Right renal cortex interstitium (tissue), 3 donors: Measurements from ENCODE around the gene DRD3. TPM values are rescaled to one million over a fixed set of nuclear protein-coding genes. Genes with fewer than 3 reads are reported as not detected.

ENCODE experiments used
- DNase-seq, 3 donors: peaks; one replicate each; pipeline ENCODE4 v3.0.0-alpha.2; 2013; ENCODE audit warnings: low read depth in 3 of 3, low spot score in 2 of 3
- polyA plus RNA-seq, 3 donors: library from polyadenylated mRNA; unstranded; fragments of 120-200 nt; gene quantifications; one replicate each; pipeline ENCODE4 v1.2.1, GENCODE V29; 2013; ENCODE audit not compliant: insufficient read length in 3 of 3

Gene DRD3
- polyA plus RNA-seq, result not detected

DNA sequence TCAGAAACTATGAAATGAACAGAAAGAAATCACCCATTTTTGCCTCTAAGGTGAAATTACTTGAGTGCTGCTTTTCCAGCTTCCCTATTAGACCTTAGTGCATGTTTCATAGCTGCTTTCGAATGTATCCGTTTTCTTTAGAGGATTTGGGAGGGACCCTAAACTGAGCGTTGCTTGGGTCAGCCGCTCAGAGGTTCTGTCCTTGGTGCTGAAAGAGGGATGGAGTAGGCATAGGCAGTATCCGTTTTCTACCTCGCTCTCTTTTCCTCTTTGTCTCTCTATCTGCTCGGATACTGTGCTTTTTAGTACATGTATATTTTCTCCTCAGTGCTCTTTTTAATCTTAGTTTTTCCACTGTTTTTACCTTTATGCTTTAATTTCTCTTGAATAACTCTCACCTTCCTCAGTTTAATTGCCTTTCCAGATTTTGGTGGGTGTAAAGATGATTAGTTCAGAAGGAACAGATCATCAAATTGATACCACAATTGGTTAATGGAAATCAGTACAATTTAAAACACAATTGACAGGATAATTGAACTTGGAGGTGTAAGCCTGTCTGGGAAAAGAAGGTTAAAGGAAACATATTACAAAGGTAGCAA is at the start of gene DRD3:
Gene DRD3, minus strand, starts transcription at position 283 of the 599 bp plus-strand sequence. CDS start 7,060 bp downstream, outside the sequence.
- DNase-seq, result peak; percentile 41 to 77 (median 66)

DNA sequence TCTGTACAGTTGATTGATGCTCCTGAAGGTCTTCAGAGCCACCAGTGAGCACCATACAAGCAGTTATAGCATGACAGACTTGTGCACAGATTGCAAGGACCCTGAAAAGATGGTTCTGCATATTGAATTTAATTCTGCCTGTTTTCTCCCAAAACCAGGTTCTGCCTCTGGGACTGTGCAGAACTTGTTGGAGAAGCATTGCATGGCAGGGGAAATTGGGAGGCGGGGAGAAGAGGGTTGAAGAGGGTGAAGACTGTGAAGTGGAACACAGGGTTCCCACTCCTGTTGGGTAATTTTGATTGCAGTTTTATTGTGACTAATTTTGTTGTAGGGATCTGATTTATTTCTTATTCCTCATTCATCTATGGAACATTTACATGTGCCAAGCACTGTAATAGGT is 48.2 kb upstream of the DRD3 start:
- DNase-seq, result no peak

DNA sequence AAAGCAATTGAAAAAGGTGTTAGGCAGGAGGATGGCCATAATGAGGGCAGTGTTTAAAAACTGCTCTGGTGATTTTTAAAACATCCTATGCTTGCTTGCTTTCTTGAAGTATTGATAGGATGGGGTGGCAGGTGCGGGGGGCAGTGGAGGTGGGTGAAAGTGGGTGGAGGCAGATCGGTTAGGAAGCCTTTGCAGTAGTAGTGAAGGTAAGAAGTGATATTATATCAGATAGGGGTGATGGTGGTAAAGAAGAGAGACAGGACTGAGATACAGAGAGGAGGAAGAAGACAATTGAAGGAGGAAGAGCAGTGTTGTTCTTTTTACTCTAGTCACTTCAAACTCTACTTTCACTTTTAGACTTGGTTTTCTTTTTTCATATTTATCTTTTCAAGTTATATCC is 47.5 kb upstream of the DRD3 start:
- no peak for DNase-seq

DNA sequence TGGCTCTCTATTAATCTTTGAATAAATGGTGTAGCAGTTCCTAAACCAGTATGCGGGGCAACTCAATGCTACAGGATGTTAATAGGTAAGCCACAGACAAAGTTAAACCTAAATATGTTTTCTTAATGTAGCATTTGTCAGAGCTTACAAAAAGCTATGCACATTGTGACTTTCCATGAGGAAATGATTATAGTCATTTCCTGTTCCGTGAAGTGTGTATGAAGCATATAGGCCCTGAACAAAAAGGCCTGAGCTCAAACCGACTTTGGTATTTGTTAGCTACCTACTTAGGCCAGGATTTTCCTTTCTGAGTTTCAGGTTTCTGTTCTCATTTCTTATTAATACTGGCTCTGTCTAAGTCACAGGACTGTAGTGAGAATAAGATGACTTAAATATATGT is 44.3 kb upstream of the DRD3 start:
- no peak for DNase-seq

DNA sequence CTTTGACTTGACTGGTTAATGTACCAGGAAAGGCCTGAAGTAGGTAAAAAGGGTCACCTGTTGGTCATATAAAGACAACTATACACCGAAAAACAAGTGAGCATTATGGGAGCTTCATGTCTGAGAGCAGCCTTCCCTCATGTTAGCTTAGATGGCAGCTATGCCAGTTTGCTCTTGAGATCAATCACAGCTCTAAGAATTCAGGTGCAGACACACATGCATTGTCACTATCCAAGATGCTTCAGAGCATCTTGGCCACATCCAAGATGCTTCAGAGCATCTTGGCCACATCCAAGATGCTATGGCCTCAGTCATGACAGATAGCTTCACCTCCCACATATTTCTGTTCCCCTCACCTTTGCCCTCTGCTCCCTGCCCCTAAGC is 43.0 kb upstream of the DRD3 start:
- no peak for DNase-seq

DNA sequence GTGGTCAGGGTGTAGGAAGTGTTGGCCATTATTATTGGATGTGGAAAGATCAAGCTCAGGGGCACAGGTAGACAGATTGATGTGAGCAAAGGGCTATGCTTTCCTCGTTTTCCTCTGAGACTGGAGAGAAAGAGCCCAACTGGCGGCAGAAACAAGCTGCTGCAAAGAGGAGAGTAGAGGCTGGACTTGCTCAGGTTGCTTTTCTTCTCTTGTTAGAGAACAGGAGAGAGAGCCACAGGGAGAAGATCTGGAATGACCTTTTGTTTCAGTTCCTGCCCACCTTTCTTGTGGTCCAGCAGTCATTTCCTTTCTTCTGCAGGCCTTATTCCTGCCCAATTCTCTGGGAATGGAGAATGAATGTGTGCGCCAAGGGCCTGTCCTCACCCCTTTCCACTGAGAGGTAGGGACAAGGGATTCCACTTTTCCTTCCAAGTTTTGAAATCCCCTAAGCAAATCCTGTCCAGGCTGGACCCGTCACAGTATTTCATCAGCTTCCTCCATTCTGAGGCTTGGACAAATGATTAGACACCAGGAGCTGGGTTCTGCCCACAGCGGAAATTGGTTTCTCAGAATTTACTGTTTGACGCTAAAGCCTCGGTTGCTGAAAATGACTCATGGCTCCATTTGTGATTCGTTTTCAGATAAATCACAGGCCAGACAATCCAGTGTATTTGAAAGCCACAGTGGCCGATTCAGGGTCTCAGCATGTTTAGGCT is 42.5 kb upstream of the DRD3 start:
- no peak for DNase-seq

DNA sequence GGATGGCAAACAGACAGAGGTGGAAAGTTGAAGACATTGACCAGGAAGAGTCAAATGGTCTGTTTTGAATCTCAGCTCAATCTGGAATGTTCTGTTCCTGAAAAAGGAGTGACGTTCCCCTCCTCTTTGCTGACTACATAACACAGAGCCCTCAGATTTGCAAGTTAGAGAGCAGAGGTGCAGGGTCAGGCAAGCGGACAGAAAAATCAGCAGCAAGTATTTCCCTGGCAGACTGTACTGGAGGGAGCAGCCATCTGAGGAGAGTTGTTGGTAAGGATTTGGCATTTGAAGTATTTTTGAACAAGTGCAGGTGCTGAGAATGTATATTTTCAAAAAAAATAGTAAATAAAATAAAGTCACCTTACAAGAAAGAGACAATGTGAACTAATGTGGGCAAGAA is 40.9 kb upstream of the DRD3 start:
- DNase-seq, result no peak

DNA sequence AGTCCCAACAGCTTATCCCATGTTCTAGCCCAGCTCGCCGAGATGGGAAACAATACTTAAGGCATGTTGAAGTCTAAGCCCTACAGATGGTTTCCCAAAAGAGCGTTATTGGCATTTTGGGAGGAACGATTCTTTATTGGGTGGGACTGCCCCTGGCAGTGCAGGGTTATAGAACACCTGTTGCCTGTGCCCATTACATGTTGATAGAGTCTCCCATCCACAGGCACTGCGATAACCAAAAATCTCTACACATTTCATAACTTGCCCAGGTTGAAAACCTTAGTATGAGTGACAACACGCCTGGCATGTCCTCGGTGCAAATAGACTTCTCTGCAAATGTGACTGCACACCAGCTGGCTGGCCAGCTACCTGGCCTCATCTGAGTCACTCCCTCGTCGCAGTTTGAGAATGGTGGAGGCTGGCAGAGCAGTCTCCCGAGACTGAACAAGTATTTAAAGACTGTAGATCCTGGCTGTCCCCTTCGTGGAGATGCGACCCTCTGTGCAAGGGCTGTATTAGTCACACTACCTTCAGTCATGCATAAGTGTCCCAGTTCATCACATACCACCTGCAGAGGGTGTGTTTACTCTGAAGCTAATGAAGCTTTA is 39.8 kb upstream of the DRD3 start:
- no peak for DNase-seq

DNA sequence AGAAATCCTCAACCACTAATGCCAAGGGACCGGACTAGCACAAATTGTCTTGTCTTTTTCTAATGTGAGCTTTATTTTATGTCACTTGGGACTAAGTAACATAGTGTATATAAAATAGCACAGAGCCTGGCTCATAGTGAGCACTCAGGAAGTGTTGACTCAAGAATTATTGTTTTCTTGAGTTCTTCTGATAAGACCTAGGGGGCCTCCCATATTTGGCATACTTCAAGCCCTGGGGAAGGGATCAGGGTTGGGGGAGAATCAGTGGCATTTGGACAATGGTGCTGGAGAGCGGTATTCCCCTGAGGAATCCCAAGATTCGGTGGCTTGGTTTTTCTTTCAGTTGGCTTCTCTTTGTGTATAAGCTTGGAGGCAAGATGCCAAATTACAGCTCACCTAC is 39.2 kb upstream of the DRD3 start:
- no peak for DNase-seq

DNA sequence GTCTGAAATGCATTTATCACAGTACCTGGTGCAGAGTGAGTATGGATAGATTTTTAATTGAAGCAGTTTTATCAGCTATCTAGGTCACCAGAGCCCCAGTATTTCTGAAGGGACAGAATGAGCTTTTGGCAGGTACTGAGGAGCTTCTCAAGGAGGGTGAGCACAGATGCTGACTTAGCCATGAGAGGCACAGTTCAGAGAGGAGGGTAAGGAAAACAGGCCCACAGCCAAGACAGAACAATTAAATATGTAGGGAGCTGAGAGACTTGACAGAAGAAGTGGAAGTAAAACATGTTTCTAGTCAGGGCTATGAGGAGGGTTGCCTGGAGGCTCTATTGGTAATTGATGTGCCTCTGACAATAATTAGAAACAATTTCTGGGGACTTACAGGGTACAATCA is 38.4 kb upstream of the DRD3 start:
- no peak for DNase-seq

DNA sequence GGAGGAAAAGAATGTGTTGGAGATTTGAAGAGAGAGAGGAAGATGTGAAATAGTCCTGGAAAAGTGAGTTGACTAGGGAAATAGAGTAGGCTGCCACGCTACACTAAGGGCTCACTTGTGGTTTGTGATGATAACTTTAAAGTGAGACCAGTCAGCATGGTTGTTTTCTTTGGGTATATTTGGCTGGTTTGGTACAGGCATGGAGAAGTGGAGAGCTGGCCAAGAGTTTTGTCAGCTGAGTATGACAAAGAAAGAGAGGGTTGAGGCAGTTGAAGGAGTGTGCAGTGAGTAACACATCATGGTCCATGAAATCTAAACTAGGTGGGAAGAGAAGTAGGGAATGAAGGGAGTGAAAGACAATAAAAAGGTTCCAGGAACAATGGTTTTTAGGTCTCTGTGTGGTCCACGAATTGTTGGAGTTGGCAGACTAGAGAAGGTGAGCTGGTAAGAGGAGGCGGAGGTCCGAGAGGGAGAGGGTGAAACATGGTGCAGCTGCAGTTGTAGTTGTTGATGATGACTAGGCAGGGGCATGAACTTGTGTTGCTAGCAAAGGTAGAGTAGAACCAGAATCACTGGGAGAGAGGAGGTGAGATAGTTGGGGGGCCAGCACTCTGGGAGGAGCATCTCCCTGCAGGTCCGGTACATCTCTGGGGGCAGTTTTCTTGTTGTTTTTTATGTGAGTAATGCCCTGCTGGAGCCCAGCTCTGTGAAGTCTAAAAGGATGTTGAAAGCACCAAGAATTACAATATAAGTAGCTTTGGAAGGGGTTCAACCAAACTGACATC is 37.5 kb upstream of the DRD3 start:
- DNase-seq, result no peak

DNA sequence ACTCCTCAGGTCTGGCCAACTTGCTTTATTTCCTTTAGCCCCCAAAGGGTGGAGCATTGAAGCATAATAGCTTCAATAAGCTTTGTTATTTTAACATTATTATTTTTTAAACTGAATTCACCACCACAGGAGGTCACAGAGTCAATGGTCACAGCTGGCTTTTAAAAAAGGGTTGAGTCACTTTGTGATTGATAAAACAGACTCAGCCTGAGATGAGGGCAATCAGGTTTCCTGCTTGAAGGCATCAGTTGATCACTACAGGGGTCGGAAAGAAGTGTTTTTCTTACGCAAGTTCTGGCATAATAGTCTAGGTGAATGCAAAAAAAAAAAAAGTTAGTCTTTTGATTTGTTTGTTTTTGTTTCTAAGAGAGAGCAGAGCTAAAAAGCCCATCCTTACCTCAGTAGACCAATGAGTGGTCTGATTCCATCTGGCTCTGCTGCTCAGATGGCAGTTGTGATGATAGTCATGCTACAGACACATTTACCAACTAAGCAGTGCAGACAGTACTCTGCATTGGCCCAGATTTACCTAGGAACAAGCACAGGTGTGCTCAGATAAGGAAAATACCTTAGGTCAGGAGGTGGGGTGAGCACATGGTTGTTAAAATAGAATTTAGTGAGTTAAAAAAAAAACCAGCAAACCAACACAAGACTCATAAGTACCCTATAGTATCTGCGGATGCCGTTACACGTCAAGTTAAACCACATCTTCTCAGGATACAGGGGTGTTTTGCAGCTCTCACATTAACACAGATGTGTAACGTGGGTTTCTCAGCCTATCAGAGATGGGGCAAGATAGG is 35.9 kb upstream of the DRD3 start:
- DNase-seq, result no peak

DNA sequence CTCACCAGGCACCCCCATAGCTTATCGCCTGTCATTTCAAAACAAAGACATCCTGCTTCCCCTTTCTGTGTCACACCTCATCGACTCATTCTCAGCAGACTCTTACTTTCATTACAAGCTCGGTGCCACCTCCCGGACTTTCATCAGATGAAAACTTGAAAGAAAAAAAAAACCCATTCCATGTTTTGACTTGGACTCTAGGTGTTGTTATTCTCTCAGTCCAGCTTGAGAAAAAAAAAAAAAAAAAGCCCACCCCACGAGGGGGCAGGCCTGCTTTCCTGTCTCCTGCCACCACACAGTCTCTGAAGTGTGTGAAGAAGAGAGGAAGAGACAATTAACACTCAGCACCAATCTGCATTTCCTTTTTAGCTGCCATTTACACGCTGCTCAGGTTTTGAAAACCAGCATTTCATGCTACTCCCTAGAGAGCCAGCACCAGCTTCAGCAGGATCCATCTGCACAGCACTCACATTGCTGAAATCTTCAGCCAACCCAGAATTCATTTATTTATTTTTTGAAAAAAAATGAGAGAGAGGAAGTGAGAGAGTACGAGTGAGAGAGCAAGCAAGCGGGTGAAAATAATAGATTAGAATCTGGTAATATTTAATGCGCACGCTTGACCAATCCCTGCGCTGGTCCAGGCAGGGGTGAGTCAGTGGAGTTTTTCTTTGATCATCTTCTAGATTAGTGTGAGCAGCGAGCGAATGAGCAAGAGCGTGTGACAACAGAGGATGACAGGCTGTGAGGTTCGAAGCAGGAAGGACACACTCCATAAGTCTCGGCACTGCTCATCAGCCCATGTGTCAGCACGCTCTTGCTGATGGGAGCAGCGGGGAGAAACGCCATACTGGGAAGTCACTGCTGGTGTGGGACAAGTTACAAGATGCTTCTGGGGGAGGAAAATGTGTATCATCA is 35.0 kb upstream of the DRD3 start:
- no peak for DNase-seq

DNA sequence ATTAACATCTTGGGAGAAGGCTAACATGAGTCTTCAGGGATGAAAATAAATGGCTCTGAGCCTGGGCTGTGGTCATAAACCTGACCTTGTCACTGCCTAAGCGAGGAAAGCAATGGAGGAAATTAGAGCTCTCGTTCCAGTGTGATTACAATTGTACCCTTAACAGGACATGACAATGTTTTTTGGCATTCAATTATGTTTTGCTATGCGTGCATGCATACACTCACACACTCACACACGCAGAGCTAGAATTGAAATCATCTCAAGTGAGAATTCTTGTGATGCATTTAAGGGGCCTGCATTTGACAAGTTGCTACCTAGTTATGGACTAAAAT is 34.4 kb upstream of the DRD3 start:
- DNase-seq, result no peak

DNA sequence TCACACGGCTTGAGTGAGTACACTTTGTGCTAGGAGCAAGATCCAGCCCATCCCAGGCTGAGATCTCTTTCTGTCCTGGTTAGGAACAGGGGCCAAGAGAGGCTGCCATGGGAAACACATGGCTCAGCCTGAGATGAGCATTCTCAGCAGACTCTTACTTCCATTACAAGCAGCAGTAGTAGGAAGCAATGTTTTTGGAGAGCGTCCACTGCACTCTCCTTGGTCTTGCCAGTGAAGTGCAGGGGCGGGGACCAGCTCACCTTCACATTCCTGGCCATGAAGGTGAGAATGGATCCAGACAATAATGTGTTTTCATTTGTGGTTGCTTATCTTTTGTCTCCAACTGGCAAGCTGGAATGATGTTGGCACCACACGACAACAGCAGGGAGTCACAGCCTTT is 33.8 kb upstream of the DRD3 start:
- no peak for DNase-seq

DNA sequence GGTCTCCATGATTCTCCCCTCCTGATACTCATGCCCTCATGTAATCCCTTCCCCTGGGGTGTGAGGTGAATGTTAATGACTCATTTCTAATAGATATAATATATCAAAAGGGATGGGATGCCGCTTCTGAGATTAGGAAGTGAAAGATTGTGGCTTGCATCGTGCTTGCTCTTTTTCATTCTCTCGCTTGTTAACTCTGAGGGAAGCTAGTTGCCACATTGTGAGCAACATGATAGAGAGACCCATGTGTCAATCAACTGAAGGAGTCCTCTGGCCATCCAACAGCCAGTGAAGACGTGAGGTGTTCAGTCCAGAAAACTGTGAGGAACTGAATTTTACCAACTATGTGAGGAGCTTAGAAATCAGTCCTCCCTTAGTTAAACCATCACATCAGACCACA is 28.9 kb upstream of the DRD3 start:
- no peak for DNase-seq

DNA sequence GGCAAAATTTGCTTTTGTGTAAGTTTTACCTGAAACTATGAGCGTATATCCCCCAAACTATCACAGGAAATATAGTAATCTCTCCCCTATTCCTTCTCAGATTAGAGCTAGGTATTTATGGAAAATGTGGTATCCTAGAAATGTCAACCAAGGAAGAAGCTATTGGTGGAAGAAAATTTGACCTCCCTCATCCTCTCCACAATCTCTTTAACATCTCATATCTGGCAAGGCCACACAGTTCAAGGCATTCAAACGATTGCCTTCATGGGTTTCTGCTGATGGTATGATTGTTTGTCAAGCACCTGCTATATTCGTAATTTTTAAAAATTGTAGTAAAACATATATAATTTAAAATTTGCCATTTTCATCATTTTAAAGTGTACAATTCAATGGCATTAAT is 27.5 kb upstream of the DRD3 start:
- DNase-seq, result no peak

DNA sequence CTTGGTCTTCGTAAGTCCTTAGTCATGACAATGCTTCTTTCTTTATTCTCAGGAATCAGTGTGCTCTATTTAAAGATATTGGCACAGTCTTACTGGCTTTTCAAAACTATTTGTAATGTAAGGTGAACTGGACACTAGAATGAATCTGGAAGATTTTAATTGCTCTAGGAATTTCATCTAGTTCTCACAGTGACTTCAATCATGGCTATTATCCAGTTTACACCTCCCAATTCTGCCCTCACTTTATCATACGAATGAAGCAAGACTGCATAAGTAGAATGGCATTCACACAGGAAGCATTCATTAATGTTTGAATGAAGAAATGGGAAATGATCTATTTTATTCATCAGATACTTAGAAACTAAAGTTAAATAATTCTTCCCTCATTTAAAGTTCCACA is 26.7 kb upstream of the DRD3 start:
- DNase-seq, result no peak

DNA sequence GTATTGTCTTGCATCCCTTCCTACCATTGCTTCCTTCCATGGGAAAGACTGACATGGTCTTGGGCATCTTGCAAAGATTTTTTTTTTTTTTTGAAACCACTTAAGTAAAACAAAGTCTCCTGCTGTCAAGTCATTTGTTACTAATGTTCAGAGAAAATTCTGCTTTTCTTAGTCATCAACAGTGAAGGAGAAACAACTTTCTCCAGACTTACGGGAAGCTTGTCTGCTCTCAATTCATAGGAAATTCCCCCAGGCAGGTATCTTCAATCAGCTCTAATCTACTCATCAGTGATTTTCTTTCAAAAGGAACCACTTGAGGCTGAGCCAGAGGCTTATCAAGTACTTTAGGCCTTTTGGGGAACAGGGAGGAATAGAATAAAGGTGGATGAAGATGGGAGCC is 15.9 kb upstream of the DRD3 start:
- no peak for DNase-seq

DNA sequence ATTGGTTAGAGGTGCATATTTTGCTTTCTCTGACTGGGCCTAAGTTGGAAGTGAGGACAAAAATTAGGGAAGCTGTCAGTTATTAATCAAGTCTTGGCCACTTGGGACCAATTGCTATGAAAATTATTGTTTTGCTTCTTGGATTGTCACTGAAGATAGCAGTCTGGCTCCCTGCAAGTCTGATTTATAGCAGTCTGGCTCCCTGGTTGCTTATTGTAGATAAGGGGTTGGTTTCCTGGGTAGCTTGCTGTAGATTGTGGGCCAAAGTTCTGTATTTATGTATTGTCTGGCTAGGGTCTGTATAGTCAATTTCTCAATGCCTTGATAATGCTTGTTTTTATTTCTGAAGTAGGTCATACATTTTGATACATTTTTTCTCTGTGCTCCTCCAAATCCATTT is 13.3 kb upstream of the DRD3 start:
- no peak for DNase-seq
